GM12801 (cell line): Measurements from ENCODE around the gene TRMT6.

ENCODE experiments used
- TF ChIP-seq, protein P1 (sequence below): IDR thresholded peaks from one replicate; pipeline ENCODE4 v1.5.1; 2011; ENCODE audit warnings: control low read depth; ENCODE audit not compliant: insufficient read length; ENCODE audit errors: extremely low read depth

TRMT6 gene

DNA sequence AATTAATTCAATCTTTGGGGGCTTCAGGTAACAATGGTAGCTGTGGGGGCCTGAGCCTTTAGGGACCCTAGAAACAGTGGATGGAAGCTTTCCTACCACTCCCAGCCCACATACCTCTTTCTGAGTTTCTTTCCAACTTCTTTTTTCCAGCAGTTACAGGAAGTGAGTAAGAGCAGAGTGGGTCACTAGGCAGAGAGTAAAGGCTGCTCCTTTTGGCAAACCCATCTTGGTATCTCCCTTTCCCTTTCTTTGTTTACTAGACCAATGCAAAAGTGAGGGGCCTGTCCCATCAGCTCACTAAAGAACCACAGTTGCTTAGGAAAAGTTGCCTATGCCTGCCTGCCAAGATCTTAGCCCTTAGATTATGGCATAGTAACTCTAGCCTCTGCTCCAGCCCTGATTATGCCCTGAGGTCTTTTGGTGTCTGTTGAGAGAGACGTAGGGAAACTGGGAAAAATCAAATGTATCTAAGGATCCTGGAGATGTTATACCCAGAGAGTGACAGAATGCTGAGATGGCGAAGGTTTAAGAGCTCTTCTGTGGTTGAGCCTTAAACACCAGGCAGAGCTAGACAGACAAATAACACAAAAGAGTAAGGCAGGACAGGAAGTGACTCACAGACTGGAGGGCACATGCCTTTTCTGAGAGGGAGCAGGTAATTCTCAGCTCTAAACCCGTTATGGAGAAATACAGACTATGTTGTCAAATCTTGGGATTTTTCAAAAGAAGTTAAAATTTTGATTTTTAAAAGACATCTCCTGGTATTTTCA, 31.3 kb downstream of the TRMT6 start:
- TF ChIP-seq, protein P1, sequence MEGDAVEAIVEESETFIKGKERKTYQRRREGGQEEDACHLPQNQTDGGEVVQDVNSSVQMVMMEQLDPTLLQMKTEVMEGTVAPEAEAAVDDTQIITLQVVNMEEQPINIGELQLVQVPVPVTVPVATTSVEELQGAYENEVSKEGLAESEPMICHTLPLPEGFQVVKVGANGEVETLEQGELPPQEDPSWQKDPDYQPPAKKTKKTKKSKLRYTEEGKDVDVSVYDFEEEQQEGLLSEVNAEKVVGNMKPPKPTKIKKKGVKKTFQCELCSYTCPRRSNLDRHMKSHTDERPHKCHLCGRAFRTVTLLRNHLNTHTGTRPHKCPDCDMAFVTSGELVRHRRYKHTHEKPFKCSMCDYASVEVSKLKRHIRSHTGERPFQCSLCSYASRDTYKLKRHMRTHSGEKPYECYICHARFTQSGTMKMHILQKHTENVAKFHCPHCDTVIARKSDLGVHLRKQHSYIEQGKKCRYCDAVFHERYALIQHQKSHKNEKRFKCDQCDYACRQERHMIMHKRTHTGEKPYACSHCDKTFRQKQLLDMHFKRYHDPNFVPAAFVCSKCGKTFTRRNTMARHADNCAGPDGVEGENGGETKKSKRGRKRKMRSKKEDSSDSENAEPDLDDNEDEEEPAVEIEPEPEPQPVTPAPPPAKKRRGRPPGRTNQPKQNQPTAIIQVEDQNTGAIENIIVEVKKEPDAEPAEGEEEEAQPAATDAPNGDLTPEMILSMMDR = no peak

DNA sequence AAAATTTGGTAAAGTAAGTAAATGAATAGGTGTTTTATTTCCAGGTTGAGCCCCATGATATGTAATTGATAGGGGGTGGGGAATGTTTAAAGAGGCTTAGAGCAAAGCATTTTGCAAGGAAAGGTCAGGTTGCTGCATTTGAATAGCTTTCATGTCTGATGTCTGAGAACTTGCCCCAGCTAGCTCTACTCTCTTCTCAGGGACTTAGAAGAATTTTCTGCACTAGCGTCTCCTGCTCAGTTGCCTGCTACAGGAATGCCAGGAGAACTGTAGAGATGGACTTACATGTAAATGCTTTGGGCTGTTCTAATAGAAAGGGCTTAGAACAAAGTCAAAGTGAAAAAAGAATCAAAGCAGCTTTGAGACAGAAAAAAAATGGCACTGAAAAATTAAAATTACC, 35.5 kb downstream of the TRMT6 start:
- TF ChIP-seq, protein P1 = no peak

- TF ChIP-seq, protein P1 = no peak
These were observed 37.2 kb downstream of the TRMT6 start for GRCh38 chr20:5913166-5913565.

- TF ChIP-seq, protein P1 = no peak
These were observed 40.1 kb downstream of the TRMT6 start for GRCh38 chr20:5910186-5910585.

DNA sequence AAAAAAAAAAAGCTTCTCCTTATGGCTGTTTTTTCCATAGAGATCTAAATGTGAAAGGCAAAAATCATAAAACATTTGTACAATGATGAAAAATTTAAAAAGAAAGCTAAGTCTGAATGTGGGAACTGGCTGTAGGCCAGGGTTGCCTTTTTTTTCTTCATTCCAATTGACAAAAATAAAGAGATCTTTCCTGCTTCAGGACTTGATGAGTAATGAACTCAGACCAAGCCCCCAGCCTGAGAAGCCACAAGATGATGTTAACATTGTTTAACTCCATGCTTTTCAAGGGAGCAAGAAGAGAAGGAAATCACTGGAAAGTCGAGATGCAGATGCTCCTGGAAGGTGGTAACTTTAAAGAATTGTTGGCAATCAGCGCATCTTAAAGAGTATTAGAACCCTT, 41.4 kb downstream of the TRMT6 start:
- TF ChIP-seq, protein P1 = no peak

DNA sequence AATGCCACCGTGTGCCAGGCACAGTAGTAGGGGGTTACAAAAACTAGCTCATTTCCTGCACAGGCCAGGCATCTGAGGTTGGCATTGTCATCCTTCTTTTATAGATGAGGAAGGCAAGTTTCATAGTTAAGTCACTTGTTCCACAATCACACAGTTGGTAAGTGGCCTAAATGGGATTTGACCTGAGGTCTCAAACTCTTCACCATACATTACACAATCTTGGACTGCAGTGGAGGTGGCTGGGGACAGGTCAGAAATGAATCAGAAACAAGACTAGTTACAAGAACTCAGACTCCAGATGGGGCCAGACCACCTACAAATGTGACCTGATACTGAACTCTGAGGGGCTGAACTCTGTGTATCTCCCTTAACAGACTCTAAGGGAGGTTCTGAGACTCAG, 49.4 kb downstream of the TRMT6 start:
- TF ChIP-seq, protein P1 = no peak

DNA sequence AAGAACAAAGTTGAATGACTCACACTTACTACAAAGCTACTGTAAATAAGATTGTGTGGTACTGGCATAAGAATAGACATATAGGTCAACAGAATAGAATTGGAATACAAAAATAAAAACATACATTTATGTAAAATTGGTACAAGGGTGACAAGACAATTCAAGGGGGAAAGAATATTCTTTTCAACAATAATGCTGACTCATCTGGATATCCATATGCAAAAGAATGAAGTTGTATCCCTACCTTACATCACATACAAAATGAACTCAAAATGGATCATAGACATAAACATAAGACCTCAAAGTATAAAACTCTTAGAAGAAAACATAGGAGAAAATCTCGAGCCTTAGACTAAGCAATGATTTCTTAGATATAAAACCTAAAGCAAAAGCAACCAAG, 50.9 kb downstream of the TRMT6 start:
- TF ChIP-seq, protein P1 = no peak
